Amniotic stem cell (primary cell): ENCODE data around the gene MAD1L1.
"Not testable (repeated sequence)": the region's sequence is repeated elsewhere in the genome, so short reads cannot be mapped to it uniquely, and the experiment has no call there.

Source experiments
- DNase-seq: peaks from one replicate; lab custom pipeline; 2025; lab: John Stamatoyannopoulos, UW

MAD1L1 gene

GRCh38 chr7:1883031-1883761, 349.5 kb downstream of the MAD1L1 start:
- peak; percentile 42 for DNase-seq

DNA sequence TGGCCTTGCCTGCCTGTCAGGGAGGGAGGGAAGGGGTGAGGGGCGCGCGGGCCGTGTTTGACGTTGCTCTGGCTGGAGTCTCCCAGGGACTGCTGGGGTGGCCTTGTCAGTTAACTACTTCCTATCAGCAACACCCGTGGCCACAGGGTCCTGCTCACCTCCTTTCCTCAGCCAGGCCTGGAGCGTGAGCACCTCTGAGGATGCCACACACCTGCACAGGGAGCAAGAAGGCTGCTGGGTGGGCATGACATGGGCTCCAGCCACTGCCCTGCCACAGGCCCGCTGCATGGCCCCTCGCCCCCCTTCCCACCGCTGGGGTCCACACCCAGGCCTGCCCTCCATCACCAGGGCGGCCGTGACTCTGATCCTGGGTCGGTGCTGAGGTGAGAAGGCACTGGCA, 350.3 kb downstream of the MAD1L1 start:
- no peak for DNase-seq

GRCh38 chr7:1881946-1882345, 350.8 kb downstream of the MAD1L1 start:
- DNase-seq: no peak

DNA sequence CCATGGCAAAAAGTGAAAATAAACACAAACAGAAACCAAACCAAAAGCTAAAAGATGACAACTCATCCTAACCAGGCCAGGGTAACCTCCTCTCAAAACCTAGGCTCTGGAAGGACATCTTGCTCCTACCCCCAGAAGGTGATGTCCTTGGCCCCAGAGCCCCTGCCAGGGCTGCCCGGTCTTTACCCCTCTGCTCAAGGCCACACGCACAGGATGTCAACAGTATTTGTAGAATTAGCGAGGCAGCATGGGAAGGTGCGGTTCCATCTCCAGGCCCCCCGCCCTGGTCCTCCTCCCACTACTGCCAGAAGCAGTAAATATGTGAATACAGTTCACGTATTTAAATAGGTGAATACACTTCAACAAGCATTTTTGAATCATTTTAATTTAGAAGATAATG, 356.1 kb downstream of the MAD1L1 start:
- DNase-seq: not testable (repeated sequence)

DNA sequence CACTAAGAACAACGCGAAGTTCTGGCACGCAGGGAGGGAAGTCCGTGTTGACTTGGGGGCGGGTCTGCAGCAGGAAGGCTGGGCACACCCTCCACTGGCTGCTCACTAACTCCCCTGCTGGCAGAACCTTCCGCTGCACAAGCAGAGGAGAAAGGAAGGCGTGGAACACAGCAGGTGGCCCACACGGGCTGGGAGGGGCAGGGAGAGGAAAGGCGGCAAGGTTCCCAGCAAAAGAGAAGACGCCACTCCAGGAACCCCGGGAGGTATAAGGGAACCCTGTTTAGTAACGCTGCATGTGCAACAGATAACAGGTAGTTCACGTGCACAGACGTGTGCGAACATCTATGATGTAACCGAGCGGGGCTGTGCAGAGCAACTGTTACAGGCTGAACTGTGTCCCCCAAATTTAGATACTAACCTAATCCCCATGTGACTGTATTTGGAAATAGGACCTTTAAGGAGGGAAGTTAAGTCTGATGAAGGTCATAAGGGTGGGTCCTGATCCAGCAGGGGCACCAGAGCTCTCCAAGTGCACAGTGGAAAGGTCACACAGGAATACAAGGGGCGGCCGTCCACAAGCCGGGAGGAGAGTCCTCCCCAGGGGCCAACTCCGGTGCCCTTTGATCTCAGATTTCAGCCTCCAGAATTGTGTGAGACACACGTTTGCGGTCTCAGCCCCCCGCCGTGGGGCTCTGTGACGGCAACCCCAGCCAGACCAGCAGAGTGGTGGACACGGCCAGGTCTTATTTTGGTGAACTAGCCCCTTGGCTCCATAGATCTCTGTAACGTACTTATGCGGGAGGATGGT, 357.1 kb downstream of the MAD1L1 start:
- DNase-seq: not testable (repeated sequence)

DNA sequence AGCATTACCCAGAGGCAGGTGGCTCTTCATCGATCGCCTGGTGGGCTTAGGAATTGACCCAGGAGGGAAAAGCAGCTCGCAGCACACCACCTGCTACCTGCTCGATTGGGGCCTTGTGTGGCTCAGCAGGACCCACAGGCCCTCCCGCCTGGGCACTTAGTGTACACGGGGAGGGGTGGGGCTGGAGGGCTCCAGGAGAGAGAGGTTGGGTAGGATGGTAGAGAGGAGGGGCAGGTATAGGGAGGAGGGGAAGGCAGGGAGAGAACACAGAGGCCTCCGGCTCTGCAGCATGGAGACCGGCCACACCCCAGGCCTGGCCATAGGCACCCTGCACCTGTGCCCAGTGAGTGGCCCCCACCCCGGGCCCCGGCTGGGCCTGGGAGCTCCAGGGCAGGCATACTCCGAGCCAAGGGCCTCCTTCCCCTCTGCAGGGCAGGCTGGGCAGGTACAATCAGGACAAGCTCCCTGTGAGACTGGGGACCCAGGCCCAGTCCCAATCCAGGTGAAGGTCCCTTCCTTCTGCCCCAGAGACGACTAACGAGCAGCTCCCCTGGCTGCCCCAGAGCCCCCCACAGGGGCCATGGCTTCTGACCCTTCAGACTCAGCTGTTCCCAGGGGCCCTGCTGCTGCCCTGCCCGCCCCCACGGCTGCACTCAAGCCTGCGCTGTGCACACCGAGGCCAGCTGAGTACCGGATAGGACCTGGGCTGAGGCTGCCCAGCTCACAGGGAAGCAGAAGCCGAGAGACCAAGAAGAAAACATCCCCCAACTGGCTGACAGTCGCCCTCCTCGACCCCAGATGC, 358.0 kb downstream of the MAD1L1 start:
- DNase-seq: not testable (repeated sequence)

- DNase-seq: no peak
These were observed 358.7 kb downstream of the MAD1L1 start for GRCh38 chr7:1873857-1874589.

DNA sequence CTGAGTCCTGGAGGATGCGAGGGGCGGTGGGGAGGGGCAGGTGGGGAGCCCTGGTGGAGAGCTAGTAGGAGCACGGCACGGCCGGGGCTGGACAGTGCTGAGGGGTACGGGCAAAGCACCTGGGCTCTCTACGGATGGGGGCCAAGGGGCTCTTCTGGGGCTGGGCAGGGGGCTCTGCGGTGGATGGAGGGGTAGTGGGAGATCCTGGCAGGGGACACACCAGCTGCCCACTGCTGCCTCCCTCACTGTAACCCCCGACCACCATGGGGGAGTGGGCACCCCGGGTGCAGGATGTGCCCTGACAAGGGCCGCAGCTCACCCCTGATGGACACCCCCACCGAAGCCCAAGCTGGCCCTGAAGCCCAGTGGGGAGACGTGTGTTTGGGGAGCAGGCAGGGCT, 359.3 kb downstream of the MAD1L1 start:
- no peak for DNase-seq

DNA sequence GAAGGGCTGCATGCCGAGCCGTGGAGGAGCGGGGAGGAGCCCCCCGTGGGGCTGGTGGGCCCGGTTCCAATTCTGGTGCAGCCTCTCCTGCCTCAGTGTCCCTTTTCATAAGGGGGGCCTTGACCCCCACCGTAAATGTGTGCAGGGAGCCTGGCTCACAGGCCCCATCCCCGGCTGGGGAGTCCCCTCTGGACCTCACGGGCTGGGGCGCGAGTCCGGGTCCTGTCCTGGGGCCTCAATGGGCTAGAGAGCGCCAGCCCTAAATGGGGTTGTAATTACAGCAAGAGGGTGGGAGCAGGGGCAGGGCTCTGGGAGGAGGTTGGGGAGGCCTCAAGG, 359.7 kb downstream of the MAD1L1 start:
- DNase-seq: no peak

- DNase-seq: no peak
These were observed 360.3 kb downstream of the MAD1L1 start for GRCh38 chr7:1872191-1873069.

GRCh38 chr7:1869452-1870130, 363.2 kb downstream of the MAD1L1 start:
- no peak for DNase-seq

GRCh38 chr7:1868516-1869165, 364.1 kb downstream of the MAD1L1 start:
- DNase-seq: no peak

GRCh38 chr7:1867370-1868260, 365.1 kb downstream of the MAD1L1 start:
- DNase-seq: no peak

GRCh38 chr7:1866601-1867000, 366.1 kb downstream of the MAD1L1 start:
- DNase-seq: no peak

DNA sequence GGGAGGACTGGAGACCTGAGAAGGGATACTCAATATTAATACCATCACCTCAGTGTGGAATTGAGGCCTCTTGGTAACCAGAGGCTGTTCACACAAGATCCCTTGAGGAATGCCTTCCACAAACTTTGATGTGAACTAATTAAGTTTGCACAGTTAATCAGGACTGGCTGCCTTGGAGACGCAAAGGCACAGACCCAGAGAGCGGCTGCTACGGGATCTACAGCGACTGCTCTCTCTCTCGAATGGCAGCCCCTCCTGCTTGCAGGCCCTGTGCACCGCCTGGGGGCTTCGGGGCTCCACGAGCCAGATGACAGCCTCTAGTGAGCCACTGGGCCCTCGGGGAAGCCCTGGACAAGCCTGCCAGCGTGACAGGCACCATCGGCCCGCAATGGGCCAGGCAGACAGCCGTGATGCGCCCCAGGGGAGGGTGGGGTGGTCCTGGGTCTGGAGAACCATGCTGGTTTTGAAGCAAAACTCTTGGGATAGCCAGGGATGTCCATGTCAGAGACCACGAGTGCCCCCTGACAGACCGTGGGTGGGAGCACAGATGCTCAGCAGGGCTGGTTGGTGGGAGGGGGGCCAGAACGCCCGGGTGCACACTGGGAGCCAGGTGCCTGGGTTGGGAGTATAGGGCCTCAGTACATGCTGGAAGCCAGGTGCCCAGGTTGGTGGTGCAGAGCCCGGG, 367.0 kb downstream of the MAD1L1 start:
- DNase-seq: no peak

- DNase-seq: no peak
These were observed 367.7 kb downstream of the MAD1L1 start for GRCh38 chr7:1865000-1865555.

- no peak for DNase-seq
These were observed 368.4 kb downstream of the MAD1L1 start for GRCh38 chr7:1864161-1864940.
